Mucosa of descending colon (tissue), 3 donors: ENCODE data around the gene ZNF91. TPM values are rescaled to one million over a fixed set of nuclear protein-coding genes. Genes with fewer than 3 reads are reported as not detected.

Experiments used
- ATAC-seq: fragments of 200-7000 bp; cut with Tn5 transposase; one replicate; pipeline ENCODE4 v1.9.1; 2020; ENCODE audit warnings: mild to moderate bottlenecking, moderate library complexity
- DNase-seq, 3 donors: peaks; one replicate each; pipeline ENCODE4 v3.0.0-alpha.2; 2020
- H3K36me3 ChIP-seq: fragments of 200-600 bp; one replicate; pipeline ENCODE4 v1.8.0; 2021; ENCODE audit warnings: low read depth, mild to moderate bottlenecking
- H3K4me1 ChIP-seq: fragments of 200-600 bp; one replicate; pipeline ENCODE4 v1.8.0; 2021; ENCODE audit warnings: low read depth, mild to moderate bottlenecking
- H3K4me3 ChIP-seq: fragments of 200-600 bp; one replicate; pipeline ENCODE4 v1.8.0; 2021; ENCODE audit warnings: mild to moderate bottlenecking
- H3K9me3 ChIP-seq: fragments of 200-600 bp; one replicate; pipeline ENCODE4 v1.8.0; 2021; ENCODE audit warnings: mild to moderate bottlenecking
- CTCF ChIP-seq: fragments of 200-600 bp; IDR thresholded peaks from one replicate; pipeline ENCODE4 v1.8.0; 2022; ENCODE audit warnings: antibody characterized with exemption, mild to moderate bottlenecking
- intact Hi-C, 2 donors: fragments of 100-400 bp; cut with DNase I in 1 of 2; cut with micrococcal nuclease in 1 of 2; formaldehyde crosslinking; loops; one replicate each; pipeline versions ENCODE4 v1.11.0 to v1.11.1; 2022; cut with DNase I, micrococcal nuclease
- total RNA-seq, 3 donors: library from RNA; stranded (reverse); fragmentation: NEBNext Ultra II Directional in 2 of 3; extraction: Animal tissue kit (Norgen Biotek cat#: 25700) in 2 of 3; gene quantifications; one replicate each; pipeline versions ENCODE4 v1.2.1 to v1.2.4, GENCODE V29; 2021 to 2023
- donor health status: DM: no; HTN: no; CAD: no; lungs with moderate emphysema.
- donor health status: DM: no; HTN: no; CAD: no.
- donor health status: DM: no; HTN: yes; CAD: no.

The ZNF91 gene
- total RNA-seq, 3 donors from 2014 or later, result 77.3 to 140 (median 81.8) TPM

- intact Hi-C loops, result no loop called here
- H3K4me3 ChIP-seq, result no peak overlapping the region
- TF ChIP-seq CTCF, result no peak
- DNase-seq (no peak), ATAC-seq (peak; percentile 70)
- no peaks in the 10 kb centered on the region for H3K36me3 ChIP-seq
- no peaks in the 10 kb centered on the region for H3K9me3 ChIP-seq
- H3K4me1 ChIP-seq, result peaks cover 17% of the 10 kb centered on the region
Observed at GRCh38 chr19:23410155-23410554, 14.9 kb upstream of the ZNF91 start.

- H3K4me3 ChIP-seq, result no peak overlapping the region
- H3K36me3 ChIP-seq, result no peaks in the 10 kb centered on the region
- H3K9me3 ChIP-seq, result no peaks in the 10 kb centered on the region
- ATAC-seq, result peak; percentile 61
- TF ChIP-seq CTCF, result no peak
- DNase-seq, result peak; percentile 51 to 58 (median 57)
- H3K4me1 ChIP-seq, result peaks cover 18% of the 10 kb centered on the region
- intact Hi-C loops, result no loop called here
Observed at GRCh38 chr19:23409392-23410048, 14.2 kb upstream of the ZNF91 start.

- ATAC-seq (no peak), DNase-seq (no peak)
- TF ChIP-seq CTCF, result no peak
- peaks cover 21% of the 10 kb centered on the region for H3K4me1 ChIP-seq
- H3K36me3 ChIP-seq, result no peaks in the 10 kb centered on the region
- H3K9me3 ChIP-seq, result no peaks in the 10 kb centered on the region
- H3K4me3 ChIP-seq, result no peak overlapping the region
- intact Hi-C loops, result no loop called here
Observed at GRCh38 chr19:23407616-23408133, 12.4 kb upstream of the ZNF91 start.

GRCh38 chr19:23406721-23407120, 11.4 kb upstream of the ZNF91 start:
- intact Hi-C loops, result no loop called here
- ATAC-seq (peak; percentile 27), DNase-seq (no peak)

GRCh38 chr19:23406091-23406490, 10.8 kb upstream of the ZNF91 start:
- H3K4me3 ChIP-seq, result no peak overlapping the region
- no peak for TF ChIP-seq CTCF
- intact Hi-C loops, result no loop called here
- peaks cover 30% of the 10 kb centered on the region for H3K4me1 ChIP-seq
- H3K9me3 ChIP-seq, result no peaks in the 10 kb centered on the region
- no peaks in the 10 kb centered on the region for H3K36me3 ChIP-seq
- ATAC-seq, result no peak
- DNase-seq, result no peak

More at GRCh38 chr19:23406721-23407120, 11.4 kb upstream of the ZNF91 start:
- Histone ChIP-seq H3K4me1 (peaks cover 27% of the 10 kb centered on the region), H3K4me3 (no peak overlapping the region), H3K9me3 (no peaks in the 10 kb centered on the region), H3K36me3 (no peaks in the 10 kb centered on the region)
- no peak for TF ChIP-seq CTCF
